ENCODE data around the gene DNAH6. TPM values are rescaled to one million over a fixed set of nuclear protein-coding genes. Genes with fewer than 3 reads are reported as not detected.

The DNAH6 gene
- total and polyA plus RNA-seq, 2 of the 13 experiments (the other 11 are each of a cell fraction or from before 2014, with no cell fraction given), result 0.01 TPM; not detected in 1

DNA sequence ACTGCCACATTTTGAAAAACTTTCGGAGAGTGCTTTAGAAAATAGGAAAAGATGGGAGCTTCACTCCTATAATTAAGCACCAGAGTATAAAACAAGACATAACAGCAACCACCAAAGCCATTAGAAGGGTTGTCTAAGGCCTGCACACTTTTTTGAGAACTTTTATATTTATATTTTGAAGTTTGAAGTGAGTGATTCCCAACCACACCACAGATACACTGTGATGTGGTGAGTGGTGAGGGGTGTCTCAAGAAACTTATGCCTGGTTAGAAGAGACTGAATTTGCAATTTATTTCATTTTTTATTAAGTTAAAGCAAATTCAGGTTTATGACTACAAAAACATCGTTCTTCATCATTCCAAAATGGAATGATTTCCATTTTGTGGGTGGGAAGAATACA, 161.9 kb downstream of the DNAH6 start:
- peaks cover 0 to 1% of the 10 kb centered on the region in 2 experiments; a peak in 2 of 5 replicates for H3K27me3 ChIP-seq (ENCODE audit: control insufficient read depth in 1 of 2, insufficient read depth in 2 of 2, low read length in 2 of 2)
- TF ChIP-seq, protein P1, sequence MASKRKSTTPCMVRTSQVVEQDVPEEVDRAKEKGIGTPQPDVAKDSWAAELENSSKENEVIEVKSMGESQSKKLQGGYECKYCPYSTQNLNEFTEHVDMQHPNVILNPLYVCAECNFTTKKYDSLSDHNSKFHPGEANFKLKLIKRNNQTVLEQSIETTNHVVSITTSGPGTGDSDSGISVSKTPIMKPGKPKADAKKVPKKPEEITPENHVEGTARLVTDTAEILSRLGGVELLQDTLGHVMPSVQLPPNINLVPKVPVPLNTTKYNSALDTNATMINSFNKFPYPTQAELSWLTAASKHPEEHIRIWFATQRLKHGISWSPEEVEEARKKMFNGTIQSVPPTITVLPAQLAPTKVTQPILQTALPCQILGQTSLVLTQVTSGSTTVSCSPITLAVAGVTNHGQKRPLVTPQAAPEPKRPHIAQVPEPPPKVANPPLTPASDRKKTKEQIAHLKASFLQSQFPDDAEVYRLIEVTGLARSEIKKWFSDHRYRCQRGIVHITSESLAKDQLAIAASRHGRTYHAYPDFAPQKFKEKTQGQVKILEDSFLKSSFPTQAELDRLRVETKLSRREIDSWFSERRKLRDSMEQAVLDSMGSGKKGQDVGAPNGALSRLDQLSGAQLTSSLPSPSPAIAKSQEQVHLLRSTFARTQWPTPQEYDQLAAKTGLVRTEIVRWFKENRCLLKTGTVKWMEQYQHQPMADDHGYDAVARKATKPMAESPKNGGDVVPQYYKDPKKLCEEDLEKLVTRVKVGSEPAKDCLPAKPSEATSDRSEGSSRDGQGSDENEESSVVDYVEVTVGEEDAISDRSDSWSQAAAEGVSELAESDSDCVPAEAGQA (IDR thresholded peaks at IDR 0.05; ENCODE audit: low read depth), result no peak
- TF ChIP-seq, protein P1 (CRISPR knock-in tag; IDR thresholded peaks at IDR 0.05; ENCODE audit: borderline replicate concordance), result no peak
- TF ChIP-seq ZNF883 (CRISPR knock-in tag; IDR thresholded peaks at IDR 0.05; ENCODE audit: not compliant biosample characterization) (no peak), WIZ (CRISPR knock-in tag; IDR thresholded peaks at IDR 0.05) (no peak), ZFP36L2 (CRISPR knock-in tag; IDR thresholded peaks at IDR 0.05) (no peak), HDAC2 (CRISPR knock-in tag; IDR thresholded peaks at IDR 0.05) (no peak), ZNF781 (CRISPR knock-in tag; IDR thresholded peaks at IDR 0.05; ENCODE audit: borderline replicate concordance, not compliant biosample characterization) (no peak), ZNF263 (CRISPR knock-in tag; IDR thresholded peaks at IDR 0.05) (no peak), ZNF136 (CRISPR knock-in tag; IDR thresholded peaks at IDR 0.05; ENCODE audit: low read depth) (no peak), PRMT3 (CRISPR knock-in tag; IDR thresholded peaks at IDR 0.05; ENCODE audit: borderline replicate concordance, low read depth) (no peak)
- TF ChIP-seq, protein P2, sequence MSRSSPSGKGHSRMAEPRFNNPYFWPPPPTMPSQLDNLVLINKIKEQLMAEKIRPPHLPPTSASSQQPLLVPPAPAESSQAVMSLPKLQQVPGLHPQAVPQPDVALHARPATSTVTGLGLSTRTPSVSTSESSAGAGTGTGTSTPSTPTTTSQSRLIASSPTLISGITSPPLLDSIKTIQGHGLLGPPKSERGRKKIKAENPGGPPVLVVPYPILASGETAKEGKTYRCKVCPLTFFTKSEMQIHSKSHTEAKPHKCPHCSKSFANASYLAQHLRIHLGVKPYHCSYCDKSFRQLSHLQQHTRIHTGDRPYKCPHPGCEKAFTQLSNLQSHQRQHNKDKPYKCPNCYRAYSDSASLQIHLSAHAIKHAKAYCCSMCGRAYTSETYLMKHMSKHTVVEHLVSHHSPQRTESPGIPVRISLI (CRISPR knock-in tag; IDR thresholded peaks at IDR 0.05; ENCODE audit: borderline replicate concordance), result no peak
- TF ChIP-seq, protein P3, sequence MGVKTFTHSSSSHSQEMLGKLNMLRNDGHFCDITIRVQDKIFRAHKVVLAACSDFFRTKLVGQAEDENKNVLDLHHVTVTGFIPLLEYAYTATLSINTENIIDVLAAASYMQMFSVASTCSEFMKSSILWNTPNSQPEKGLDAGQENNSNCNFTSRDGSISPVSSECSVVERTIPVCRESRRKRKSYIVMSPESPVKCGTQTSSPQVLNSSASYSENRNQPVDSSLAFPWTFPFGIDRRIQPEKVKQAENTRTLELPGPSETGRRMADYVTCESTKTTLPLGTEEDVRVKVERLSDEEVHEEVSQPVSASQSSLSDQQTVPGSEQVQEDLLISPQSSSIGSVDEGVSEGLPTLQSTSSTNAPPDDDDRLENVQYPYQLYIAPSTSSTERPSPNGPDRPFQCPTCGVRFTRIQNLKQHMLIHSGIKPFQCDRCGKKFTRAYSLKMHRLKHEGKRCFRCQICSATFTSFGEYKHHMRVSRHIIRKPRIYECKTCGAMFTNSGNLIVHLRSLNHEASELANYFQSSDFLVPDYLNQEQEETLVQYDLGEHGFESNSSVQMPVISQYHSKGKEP (CRISPR knock-in tag; IDR thresholded peaks at IDR 0.05), result no peak
- no peak overlapping the region for H3K9ac ChIP-seq (ENCODE audit: insufficient read depth, low read depth, low read length)
- no peaks in the 10 kb centered on the region for H3K9me3 ChIP-seq (ENCODE audit: low read length)
- FAIRE-seq, result no peak
- H3K4me2 ChIP-seq (ENCODE audit: low read depth, low read length), result no peak overlapping the region
- in situ Hi-C loops (cut with HindIII; ENCODE audit: extremely low pct_ligation_motif_present, low pct_unique_long_range_greater_than_20kb) (no loop called here), intact Hi-C loops (cut with micrococcal nuclease; ENCODE audit: unreplicated experiment) (no loop called here)
- H3K4me1 ChIP-seq (ENCODE audit: insufficient read depth, low read length), result no peaks in the 10 kb centered on the region
- ChIA-PET CTCF (ENCODE audit: low intra/inter-chr PET ratio, low total read pairs) (no interaction called here), POLR2A (no interaction called here)
- ATAC-seq, result no peak
- 3% methylated on average over 2 of the region's 2 CpGs for WGBS (ENCODE audit: low lambda C conversion rate)
- no peaks in the 10 kb centered on the region for H3K79me2 ChIP-seq (ENCODE audit: insufficient read depth, low read length)
- no peak overlapping the region for H3K4me3 ChIP-seq (replicated peaks in 1 of 3; ENCODE audit: insufficient read depth in 1 of 3, low read depth in 2 of 3, low read length in 3 of 3)
- H2AFZ ChIP-seq (ENCODE audit: low read length), result no peak overlapping the region
- H3K36me3 ChIP-seq (replicated peaks in 1 of 2; ENCODE audit: control insufficient read depth in 1 of 2, insufficient read depth in 2 of 2, low read length in 2 of 2), result no peaks in the 10 kb centered on the region
- no peak overlapping the region for H3K27ac ChIP-seq (ENCODE audit: extremely low read length, insufficient read depth, low read length)
- DNase-seq (ENCODE audit: low spot score), result no peak
- BruUV-seq (replicated peaks), result no TSS peak
- H4K20me1 ChIP-seq (ENCODE audit: insufficient read depth, low read length), result no peaks in the 10 kb centered on the region
